Osteoblast (primary cell): Measurements from ENCODE around the gene PRKAG2. TPM values are rescaled to one million over a fixed set of nuclear protein-coding genes. Genes with fewer than 3 reads are reported as not detected.

Experiments used
- DNase-seq: peaks from one replicate; pipeline ENCODE4 v3.0.0; 2011; ENCODE audit warnings: low spot score, mixed read lengths; ENCODE audit not compliant: insufficient read length; ENCODE audit errors: missing footprints
- H2AFZ ChIP-seq: 2 replicates; pipeline ENCODE4 v1.6.0; 2011; ENCODE audit warnings: mild to moderate bottlenecking, low read length
- H3K27ac ChIP-seq: 2 replicates; pipeline ENCODE4 v1.5.1; 2011; ENCODE audit warnings: mild to moderate bottlenecking, low read depth, low read length, moderate library complexity
- H3K27me3 ChIP-seq: 2 replicates; pipeline ENCODE4 v1.6.0; 2012; ENCODE audit warnings: mild to moderate bottlenecking, control low read depth, inconsistent platforms, low read length, moderate library complexity; ENCODE audit not compliant: insufficient read depth
- H3K36me3 ChIP-seq: 2 replicates; pipeline ENCODE4 v1.5.1; 2011; ENCODE audit warnings: mild to moderate bottlenecking, low read length, control low read depth, moderate library complexity; ENCODE audit not compliant: insufficient read depth
- H3K4me1 ChIP-seq: 2 replicates; pipeline ENCODE4 v1.5.1; 2011; ENCODE audit warnings: mild to moderate bottlenecking, low read length, control low read depth, moderate library complexity; ENCODE audit not compliant: insufficient read depth
- H3K4me2 ChIP-seq: 2 replicates; pipeline ENCODE4 v1.6.0; 2011; ENCODE audit warnings: mild to moderate bottlenecking, low read length; ENCODE audit not compliant: insufficient read depth
- H3K4me3 ChIP-seq: fragments of 200-600 bp; sonication (generic); 3 replicates; pipeline ENCODE4 v1.5.1; 2012; ENCODE audit warnings: mild to moderate bottlenecking, low read length, inconsistent platforms; ENCODE audit not compliant: insufficient read depth
- H3K79me2 ChIP-seq: 2 replicates; pipeline ENCODE4 v1.6.0; 2012; ENCODE audit warnings: mild to moderate bottlenecking, low read length, control low read depth, inconsistent platforms; ENCODE audit not compliant: insufficient read depth
- H3K9me3 ChIP-seq: 2 replicates; pipeline ENCODE4 v1.5.1; 2011; ENCODE audit warnings: low read depth, low read length, control low read depth
- H4K20me1 ChIP-seq: 2 replicates; pipeline ENCODE4 v1.6.0; 2012; ENCODE audit warnings: mild to moderate bottlenecking, low read length, control low read depth; ENCODE audit not compliant: insufficient read depth
- total RNA-seq: library from RNA; depleted of rRNA; stranded (reverse); fragments of >200 nt; gene quantifications from 2 replicates; pipeline ENCODE4 v1.2.3, GENCODE V29; 2012
- TF ChIP-seq, protein P1 (sequence below): IDR thresholded peaks from 2 replicates; pipeline ENCODE4 v1.5.1; 2011; ENCODE audit warnings: mild to moderate bottlenecking, low read depth, low read length, moderate library complexity; ENCODE audit errors: extremely low read depth

Gene PRKAG2
- total RNA-seq, 1 donor = 20.6 TPM

GRCh38 chr7:151794508-151795167, 82.3 kb downstream of the PRKAG2 start:
- TF ChIP-seq, protein P1, sequence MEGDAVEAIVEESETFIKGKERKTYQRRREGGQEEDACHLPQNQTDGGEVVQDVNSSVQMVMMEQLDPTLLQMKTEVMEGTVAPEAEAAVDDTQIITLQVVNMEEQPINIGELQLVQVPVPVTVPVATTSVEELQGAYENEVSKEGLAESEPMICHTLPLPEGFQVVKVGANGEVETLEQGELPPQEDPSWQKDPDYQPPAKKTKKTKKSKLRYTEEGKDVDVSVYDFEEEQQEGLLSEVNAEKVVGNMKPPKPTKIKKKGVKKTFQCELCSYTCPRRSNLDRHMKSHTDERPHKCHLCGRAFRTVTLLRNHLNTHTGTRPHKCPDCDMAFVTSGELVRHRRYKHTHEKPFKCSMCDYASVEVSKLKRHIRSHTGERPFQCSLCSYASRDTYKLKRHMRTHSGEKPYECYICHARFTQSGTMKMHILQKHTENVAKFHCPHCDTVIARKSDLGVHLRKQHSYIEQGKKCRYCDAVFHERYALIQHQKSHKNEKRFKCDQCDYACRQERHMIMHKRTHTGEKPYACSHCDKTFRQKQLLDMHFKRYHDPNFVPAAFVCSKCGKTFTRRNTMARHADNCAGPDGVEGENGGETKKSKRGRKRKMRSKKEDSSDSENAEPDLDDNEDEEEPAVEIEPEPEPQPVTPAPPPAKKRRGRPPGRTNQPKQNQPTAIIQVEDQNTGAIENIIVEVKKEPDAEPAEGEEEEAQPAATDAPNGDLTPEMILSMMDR = no peak
- DNase-seq = peak; percentile 94
- Histone ChIP-seq H3K79me2 (no peaks in the 10 kb centered on the region), H3K36me3 (no peaks in the 10 kb centered on the region), H4K20me1 (no peaks in the 10 kb centered on the region), H2AFZ (peak overlapping the region; percentile 32), H3K4me2 (peak overlapping the region; percentile 23), H3K4me1 (peaks cover 17% of the 10 kb centered on the region), H3K4me3 (no peak overlapping the region), H3K27ac (peak overlapping the region; percentile 64), H3K27me3 (peaks cover 4% of the 10 kb centered on the region), H3K9me3 (no peaks in the 10 kb centered on the region)

DNA sequence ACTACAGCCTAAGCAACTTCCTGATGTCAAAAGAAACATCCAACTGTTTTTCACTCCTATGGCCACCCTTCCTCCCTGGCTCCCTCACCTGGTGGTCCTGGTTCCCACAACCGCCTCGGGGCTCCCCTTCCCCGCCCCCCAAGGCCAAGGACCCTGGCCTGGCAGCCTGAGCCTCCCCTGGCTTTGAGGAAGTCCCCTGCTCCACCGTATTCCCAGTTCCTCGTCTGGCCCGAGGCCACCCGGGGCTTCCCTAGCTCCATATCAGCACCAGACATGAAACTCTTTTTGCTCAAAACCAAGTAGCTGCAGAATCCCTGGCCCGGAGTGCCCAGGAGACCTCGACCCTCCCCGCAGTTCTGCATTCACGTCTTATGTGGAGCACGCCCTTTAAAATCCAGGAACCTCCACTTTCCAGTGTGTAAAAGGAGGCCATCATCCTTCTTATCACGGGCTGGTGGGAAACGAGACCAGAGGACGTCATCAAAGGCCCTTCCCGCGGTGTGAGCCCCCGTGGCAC, 82.9 kb downstream of the PRKAG2 start:
- no peaks in the 10 kb centered on the region for H3K79me2 ChIP-seq
- H3K4me1 ChIP-seq = peaks cover 17% of the 10 kb centered on the region
- no peaks in the 10 kb centered on the region for H4K20me1 ChIP-seq
- DNase-seq = no peak
- no peak overlapping the region for H3K4me3 ChIP-seq
- H2AFZ ChIP-seq = peak overlapping the region; percentile 41
- no peak overlapping the region for H3K4me2 ChIP-seq
- TF ChIP-seq, protein P1 = no peak
- H3K9me3 ChIP-seq = no peaks in the 10 kb centered on the region
- no peaks in the 10 kb centered on the region for H3K36me3 ChIP-seq
- H3K27ac ChIP-seq = peak overlapping the region; percentile 64
- H3K27me3 ChIP-seq = peaks cover 4% of the 10 kb centered on the region

DNA sequence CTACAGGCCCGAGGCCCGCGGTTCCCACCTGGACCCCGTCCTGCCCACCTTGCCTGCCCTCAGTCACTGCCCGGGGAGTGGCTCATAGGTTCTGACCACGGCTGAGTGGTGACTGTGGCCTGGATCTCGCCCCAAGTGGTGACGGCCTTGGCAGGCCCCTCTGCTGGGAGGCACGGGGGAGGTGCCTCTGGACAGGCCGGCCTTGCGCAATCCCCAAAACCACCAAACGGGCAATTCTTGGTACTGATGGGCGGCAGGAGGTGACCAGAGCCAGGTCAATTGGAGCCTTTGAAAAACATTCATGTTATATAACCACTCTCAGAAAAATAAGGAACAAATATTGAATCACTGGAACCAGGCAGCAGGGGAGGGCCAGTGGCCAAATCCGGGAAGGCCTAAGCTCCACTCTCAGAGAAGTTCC, 83.4 kb downstream of the PRKAG2 start:
- peaks cover 17% of the 10 kb centered on the region for H3K4me1 ChIP-seq
- H3K79me2 ChIP-seq = no peaks in the 10 kb centered on the region
- TF ChIP-seq, protein P1 = no peak
- H3K27me3 ChIP-seq = peaks cover 5% of the 10 kb centered on the region
- no peaks in the 10 kb centered on the region for H4K20me1 ChIP-seq
- peak; percentile 94 for DNase-seq
- H3K36me3 ChIP-seq = no peaks in the 10 kb centered on the region
- H3K4me3 ChIP-seq = no peak overlapping the region
- peak overlapping the region; percentile 64 for H3K27ac ChIP-seq
- H3K9me3 ChIP-seq = no peaks in the 10 kb centered on the region
- no peak overlapping the region for H3K4me2 ChIP-seq
- peak overlapping the region; percentile 41 for H2AFZ ChIP-seq

DNA sequence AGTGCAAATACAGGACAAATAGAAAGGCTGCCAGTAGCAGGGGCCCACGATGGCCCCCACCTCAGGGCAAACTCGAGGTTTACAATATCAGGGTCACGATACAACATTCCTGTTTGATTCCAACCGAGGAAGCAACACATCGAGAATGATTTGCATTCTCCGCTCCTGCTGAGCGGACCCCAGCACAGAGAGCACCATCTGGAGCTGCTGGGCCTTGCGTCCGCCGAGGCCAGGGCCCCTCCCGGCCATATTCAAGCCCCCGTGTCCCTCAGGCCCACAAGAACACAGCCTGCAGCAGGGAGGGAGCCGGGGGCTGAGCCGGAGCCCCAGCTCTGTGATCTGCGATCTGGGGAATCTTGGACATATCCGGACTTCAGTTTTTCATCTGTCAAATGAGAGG, 84.3 kb downstream of the PRKAG2 start:
- Histone ChIP-seq H3K4me1 (peaks cover 17% of the 10 kb centered on the region), H3K27me3 (peaks cover 12% of the 10 kb centered on the region), H4K20me1 (no peaks in the 10 kb centered on the region), H3K4me2 (no peak overlapping the region), H3K9me3 (no peaks in the 10 kb centered on the region), H3K27ac (no peak overlapping the region), H3K36me3 (no peaks in the 10 kb centered on the region), H3K79me2 (no peaks in the 10 kb centered on the region), H2AFZ (no peak overlapping the region), H3K4me3 (no peak overlapping the region)
- TF ChIP-seq, protein P1 = no peak
- peak; percentile 36 for DNase-seq
